CD14-positive monocyte (primary cell): ENCODE results near the gene COX7A2L. TPM values are rescaled to one million over a fixed set of nuclear protein-coding genes. Genes with fewer than 3 reads are reported as not detected.

Experiments used
- DNase-seq, 3 donors: peaks; one replicate each; pipeline ENCODE4 v3.0.0-alpha.2; 2011 to 2022
- H2AFZ ChIP-seq: 2 replicates; pipeline ENCODE4 v1.6.0; 2012; ENCODE audit warnings: mild to moderate bottlenecking, low read depth, low read length, inconsistent platforms; ENCODE audit not compliant: insufficient read depth, poor library complexity, severe bottlenecking
- H3K27ac ChIP-seq, 2 donors: 1 replicate in 1 of 2; 2 replicates in 1 of 2; pipeline ENCODE4 v1.5.1; 2012 to 2013; ENCODE audit warnings: low read length in 2 of 2, control low read depth in 1 of 2, inconsistent platforms in 1 of 2, low read depth in 1 of 2, mild to moderate bottlenecking in 1 of 2
- H3K27me3 ChIP-seq, 2 donors: one replicate each; pipeline versions ENCODE4 v1.6.0 to v1.6.1; 2011 to 2013; ENCODE audit warnings: low read length in 2 of 2; ENCODE audit not compliant: control insufficient read depth in 2 of 2, insufficient read depth in 2 of 2
- H3K36me3 ChIP-seq, 2 donors: replicated peaks in 1 of 2; 1 replicate in 1 of 2; 2 replicates in 1 of 2; pipeline versions ENCODE4 v1.5.1 to v1.6.1; 2012 to 2013; ENCODE audit warnings: low read length in 2 of 2, control low read depth in 1 of 2, inconsistent platforms in 1 of 2, mild to moderate bottlenecking in 1 of 2; ENCODE audit not compliant: insufficient read depth in 2 of 2, control insufficient read depth in 1 of 2
- H3K4me1 ChIP-seq, 2 donors: 1 replicate in 1 of 2; 2 replicates in 1 of 2; pipeline versions ENCODE4 v1.5.1 to v1.6.1; 2012 to 2013; ENCODE audit warnings: low read length in 2 of 2, control low read depth in 1 of 2, inconsistent platforms in 1 of 2, mild to moderate bottlenecking in 1 of 2, moderate library complexity in 1 of 2; ENCODE audit not compliant: insufficient read depth in 2 of 2, control insufficient read depth in 1 of 2
- H3K4me2 ChIP-seq: replicated peaks from 2 replicates; pipeline ENCODE3; 2012; ENCODE audit warnings: low read length, moderate library complexity, mild to moderate bottlenecking; ENCODE audit not compliant: poor library complexity, severe bottlenecking; ENCODE audit errors: extremely low read depth
- H3K4me3 ChIP-seq, 3 experiments: fragments of 200-600 bp in 1 of 3; sonication (generic) in 1 of 3; replicated peaks in 1 of 3; 1 replicate in 2 of 3; 2 replicates in 1 of 3; pipeline ENCODE4 v1.5.1; 2011 to 2013; ENCODE audit warnings: low read length in 3 of 3, mild to moderate bottlenecking in 3 of 3, control low read depth in 2 of 3, low read depth in 2 of 3, inconsistent platforms in 1 of 3, moderate library complexity in 1 of 3
- H3K79me2 ChIP-seq: 2 replicates; pipeline ENCODE4 v1.6.0; 2012; ENCODE audit warnings: mild to moderate bottlenecking, control low read depth, inconsistent platforms, low read length, moderate library complexity; ENCODE audit not compliant: insufficient read depth
- H3K9ac ChIP-seq: 2 replicates; pipeline ENCODE4 v1.6.0; 2017; ENCODE audit warnings: low read length, mild to moderate bottlenecking; ENCODE audit not compliant: insufficient read depth, poor library complexity, severe bottlenecking
- H3K9me3 ChIP-seq, 2 donors: replicated peaks in 1 of 2; 1 replicate in 1 of 2; 2 replicates in 1 of 2; pipeline versions ENCODE4 v1.5.1 to v1.6.1; 2012 to 2013; ENCODE audit warnings: low read length in 2 of 2, control low read depth in 1 of 2; ENCODE audit not compliant: control insufficient read depth in 1 of 2, insufficient read depth in 1 of 2
- H4K20me1 ChIP-seq: 2 replicates; pipeline ENCODE4 v1.6.0; 2012; ENCODE audit warnings: mild to moderate bottlenecking, low read length, control low read depth, moderate library complexity; ENCODE audit not compliant: insufficient read depth
- H3K27ac Mint-ChIP-seq, 7 donors: one replicate each; pipeline ENCODE4 v1.8.0; 2020; ENCODE audit warnings: mild to moderate bottlenecking in 7 of 7, mixed read lengths in 7 of 7, moderate library complexity in 6 of 7, inconsistent platforms in 2 of 7
- H3K27me3 Mint-ChIP-seq, 3 donors: one replicate each; pipeline ENCODE4 v1.8.0; 2021 to 2022; ENCODE audit warnings: low read depth in 3 of 3, mild to moderate bottlenecking in 3 of 3, mixed read lengths in 3 of 3, moderate library complexity in 3 of 3, inconsistent platforms in 1 of 3
- H3K36me3 Mint-ChIP-seq, 2 donors: one replicate each; pipeline ENCODE4 v1.8.0; 2020; ENCODE audit warnings: mixed read lengths in 2 of 2, inconsistent platforms in 1 of 2, mild to moderate bottlenecking in 1 of 2
- H3K4me1 Mint-ChIP-seq: one replicate; pipeline ENCODE4 v1.8.0; 2020; ENCODE audit warnings: mild to moderate bottlenecking, mixed read lengths
- H3K4me3 Mint-ChIP-seq, 2 donors: one replicate each; pipeline ENCODE4 v1.8.0; 2020; ENCODE audit warnings: mild to moderate bottlenecking in 2 of 2, mixed read lengths in 2 of 2, moderate library complexity in 1 of 2
- H3K9me3 Mint-ChIP-seq, 7 donors: one replicate each; pipeline ENCODE4 v1.8.0; 2020 to 2022; ENCODE audit warnings: mixed read lengths in 7 of 7, mild to moderate bottlenecking in 6 of 7, moderate library complexity in 6 of 7, inconsistent platforms in 2 of 7
- CTCF ChIP-seq: fragments of 200-600 bp; IDR thresholded peaks from one replicate; pipeline ENCODE4 v1.8.0; 2022; ENCODE audit warnings: antibody characterized with exemption, mild to moderate bottlenecking
- WGBS: methylation state at CpG from one replicate; pipeline ENCODE4 v1.1.5; 2013; ENCODE audit warnings: missing lambda C conversion rate; ENCODE audit not compliant: insufficient coverage; 5-methylcytosine and 5-hydroxymethylcytosine counted together
- intact Hi-C, 2 donors: fragments of 100-400 bp; cut with micrococcal nuclease; formaldehyde crosslinking; loops; one replicate each; pipeline versions ENCODE4 v1.15.0 to v1.15.1; 2023
- polyA plus RNA-seq, 3 donors: library from polyadenylated mRNA; depleted of rRNA in 1 of 3; unstranded in 2 of 3; stranded (reverse) in 1 of 3; fragments of 300-500 nt in 2 of 3; fragments of >200 nt in 1 of 3; fragmentation: Illumina TruSeq in 2 of 3; gene quantifications; 1 replicate in 2 of 3; 2 replicates in 1 of 3; pipeline ENCODE4 v1.2.3, GENCODE V29; 2012 to 2021

Gene COX7A2L
- polyA plus RNA-seq, 3 donors, result 63.6 to 153 (median 144) TPM

- Histone ChIP-seq H3K27ac (no peak overlapping the region), H3K79me2 (no peaks in the 10 kb centered on the region), H4K20me1 (no peaks in the 10 kb centered on the region), H3K4me1 (no peaks in the 10 kb centered on the region), H3K36me3 (peaks cover 65 to 98% of the 10 kb centered on the region in 2 donors), H3K9ac (no peak overlapping the region), H3K27me3 (no peaks in the 10 kb centered on the region), H3K4me2 (no peak overlapping the region), H2AFZ (no peak overlapping the region), H3K4me3 (no peak overlapping the region), H3K9me3 (no peaks in the 10 kb centered on the region)
- no peak overlapping the region for H3K4me3 Mint-ChIP-seq
- no peak for DNase-seq
- intact Hi-C loops, result no loop called here
- no peak overlapping the region for H3K27ac Mint-ChIP-seq
- TF ChIP-seq CTCF, result no peak
- no CpG with 5 or more reads among the region's 4 CpGs for WGBS
- no peaks in the 10 kb centered on the region for H3K9me3 Mint-ChIP-seq
- H3K27me3 Mint-ChIP-seq, result peaks cover 0 to 2% (median 0%) of the 10 kb centered on the region in 3 donors
- peaks cover 74 to 85% of the 10 kb centered on the region in 2 donors for H3K36me3 Mint-ChIP-seq
- no peaks in the 10 kb centered on the region for H3K4me1 Mint-ChIP-seq
Observed at GRCh38 chr2:42332575-42332974, 28.4 kb downstream of the COX7A2L start.

GRCh38 chr2:42331569-42332284 is 29.3 kb downstream of the COX7A2L start:
- Histone ChIP-seq H3K36me3 (peaks cover 74 to 98% of the 10 kb centered on the region in 2 donors), H3K4me2 (no peak overlapping the region), H3K79me2 (no peaks in the 10 kb centered on the region), H3K9me3 (no peaks in the 10 kb centered on the region), H3K27ac (no peak overlapping the region), H3K9ac (no peak overlapping the region), H3K27me3 (no peaks in the 10 kb centered on the region), H2AFZ (no peak overlapping the region), H4K20me1 (no peaks in the 10 kb centered on the region), H3K4me3 (no peak overlapping the region), H3K4me1 (no peaks in the 10 kb centered on the region)
- Mint-ChIP-seq H3K27me3 (peaks cover 0 to 2% (median 0%) of the 10 kb centered on the region in 3 donors), H3K36me3 (peaks cover 77 to 84% of the 10 kb centered on the region in 2 donors), H3K4me1 (no peaks in the 10 kb centered on the region), H3K27ac (no peak overlapping the region), H3K4me3 (no peak overlapping the region), H3K9me3 (no peaks in the 10 kb centered on the region)
- intact Hi-C loops, result no loop called here
- no peak for TF ChIP-seq CTCF
- 88% methylated on average over 1 of the region's 9 CpGs for WGBS
- DNase-seq, result no peak
